DND-41 (cell line): ENCODE data around the gene MAML3.

Source experiments
- ATAC-seq: fragments of 200-7000 bp; cut with Tn5 transposase; 3 replicates; pipeline ENCODE4 v1.9.1; 2021; ENCODE audit warnings: low read depth; ENCODE audit not compliant: insufficient read depth
- DNase-seq: peaks from one replicate; pipeline ENCODE4 v3.0.0-alpha.2; 2020
- H2AFZ ChIP-seq: 2 replicates; pipeline ENCODE4 v1.6.0; 2012; ENCODE audit warnings: low read depth, low read length
- H3K27ac ChIP-seq: 2 replicates; pipeline ENCODE4 v1.5.1; 2012; ENCODE audit warnings: low read length, inconsistent platforms
- H3K27me3 ChIP-seq: fragments of 200-600 bp; sonication (generic); 2 replicates; pipeline ENCODE4 v1.6.0; 2012; ENCODE audit warnings: low read length, mild to moderate bottlenecking, inconsistent platforms; ENCODE audit not compliant: insufficient read depth, poor library complexity
- H3K36me3 ChIP-seq: 2 replicates; pipeline ENCODE4 v1.5.1; 2012; ENCODE audit warnings: low read length, inconsistent platforms; ENCODE audit not compliant: insufficient read depth
- H3K4me1 ChIP-seq: 2 replicates; pipeline ENCODE4 v1.5.1; 2012; ENCODE audit warnings: mild to moderate bottlenecking, low read length; ENCODE audit not compliant: insufficient read depth
- H3K4me2 ChIP-seq: 2 replicates; pipeline ENCODE4 v1.6.0; 2012; ENCODE audit warnings: mild to moderate bottlenecking, moderate library complexity, low read length, inconsistent platforms; ENCODE audit not compliant: insufficient read depth
- H3K4me3 ChIP-seq, 2 experiments: fragments of 200-600 bp in 1 of 2; shearing (Covaris generic) in 1 of 2; 2 replicates each; pipeline ENCODE4 v1.5.1; 2012 to 2016; ENCODE audit warnings: inconsistent platforms in 2 of 2, low read length in 2 of 2, mild to moderate bottlenecking in 2 of 2, low read depth in 1 of 2, moderate library complexity in 1 of 2
- H3K79me2 ChIP-seq: 2 replicates; pipeline ENCODE4 v1.6.0; 2012; ENCODE audit warnings: low read length, inconsistent platforms; ENCODE audit not compliant: insufficient read depth
- H3K9ac ChIP-seq: 2 replicates; pipeline ENCODE4 v1.6.0; 2012; ENCODE audit warnings: low read depth, mild to moderate bottlenecking, inconsistent platforms, low read length, moderate library complexity
- H3K9me3 ChIP-seq: 2 replicates; pipeline ENCODE4 v1.5.1; 2012; ENCODE audit warnings: low read length, moderate library complexity, mild to moderate bottlenecking, inconsistent platforms; ENCODE audit not compliant: insufficient read depth, severe bottlenecking
- H4K20me1 ChIP-seq: 2 replicates; pipeline ENCODE4 v1.6.0; 2012; ENCODE audit warnings: low read length; ENCODE audit not compliant: insufficient read depth
- EZH2 ChIP-seq: IDR thresholded peaks from 3 replicates; pipeline ENCODE4 v1.6.1; 2012; ENCODE audit warnings: borderline replicate concordance, low read depth, mild to moderate bottlenecking, moderate library complexity, low read length, inconsistent platforms; ENCODE audit not compliant: severe bottlenecking
- TF ChIP-seq, protein P1 (sequence below): IDR thresholded peaks from 2 replicates; pipeline ENCODE4 v1.5.1; 2012; ENCODE audit warnings: borderline replicate concordance, low read length, moderate library complexity, mild to moderate bottlenecking; ENCODE audit not compliant: poor library complexity, severe bottlenecking; ENCODE audit errors: extremely low read depth

Gene MAML3

DNA sequence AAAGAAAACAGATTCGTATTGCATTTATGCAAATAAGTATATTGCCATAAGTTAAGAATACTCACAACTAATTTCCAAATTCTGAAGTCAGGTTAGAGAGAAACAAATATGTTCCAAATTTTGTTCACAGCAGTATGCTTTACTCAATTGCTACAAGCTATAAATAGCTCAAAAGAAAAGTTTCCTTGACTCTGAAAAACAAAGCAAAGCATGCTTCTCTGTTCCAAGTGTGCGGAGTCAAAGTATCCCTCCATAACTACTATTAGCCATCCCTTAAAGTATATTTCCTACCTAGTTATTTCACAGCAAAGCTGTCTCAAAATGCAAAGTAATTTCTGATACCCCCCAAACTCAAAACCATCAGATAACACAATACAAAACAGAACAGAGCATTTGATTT is 441.1 kb downstream of the MAML3 start:
- H3K27ac ChIP-seq = no peak overlapping the region
- H3K9me3 ChIP-seq = no peaks in the 10 kb centered on the region
- TF ChIP-seq, protein P1, sequence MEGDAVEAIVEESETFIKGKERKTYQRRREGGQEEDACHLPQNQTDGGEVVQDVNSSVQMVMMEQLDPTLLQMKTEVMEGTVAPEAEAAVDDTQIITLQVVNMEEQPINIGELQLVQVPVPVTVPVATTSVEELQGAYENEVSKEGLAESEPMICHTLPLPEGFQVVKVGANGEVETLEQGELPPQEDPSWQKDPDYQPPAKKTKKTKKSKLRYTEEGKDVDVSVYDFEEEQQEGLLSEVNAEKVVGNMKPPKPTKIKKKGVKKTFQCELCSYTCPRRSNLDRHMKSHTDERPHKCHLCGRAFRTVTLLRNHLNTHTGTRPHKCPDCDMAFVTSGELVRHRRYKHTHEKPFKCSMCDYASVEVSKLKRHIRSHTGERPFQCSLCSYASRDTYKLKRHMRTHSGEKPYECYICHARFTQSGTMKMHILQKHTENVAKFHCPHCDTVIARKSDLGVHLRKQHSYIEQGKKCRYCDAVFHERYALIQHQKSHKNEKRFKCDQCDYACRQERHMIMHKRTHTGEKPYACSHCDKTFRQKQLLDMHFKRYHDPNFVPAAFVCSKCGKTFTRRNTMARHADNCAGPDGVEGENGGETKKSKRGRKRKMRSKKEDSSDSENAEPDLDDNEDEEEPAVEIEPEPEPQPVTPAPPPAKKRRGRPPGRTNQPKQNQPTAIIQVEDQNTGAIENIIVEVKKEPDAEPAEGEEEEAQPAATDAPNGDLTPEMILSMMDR = no peak
- TF ChIP-seq EZH2 = no peak
- no peaks in the 10 kb centered on the region for H3K79me2 ChIP-seq
- H3K4me2 ChIP-seq = no peak overlapping the region
- no peak overlapping the region for H3K4me3 ChIP-seq
- no peaks in the 10 kb centered on the region for H3K4me1 ChIP-seq
- ATAC-seq = no peak
- no peak overlapping the region for H3K9ac ChIP-seq
- no peak overlapping the region for H2AFZ ChIP-seq
- H3K36me3 ChIP-seq = 0 out of 2 replicates have a peak, but pooled peaks cover under 1% of the 10 kb centered on the region
- no peaks in the 10 kb centered on the region for H4K20me1 ChIP-seq
- no peak for DNase-seq
- no peaks in the 10 kb centered on the region for H3K27me3 ChIP-seq

DNA sequence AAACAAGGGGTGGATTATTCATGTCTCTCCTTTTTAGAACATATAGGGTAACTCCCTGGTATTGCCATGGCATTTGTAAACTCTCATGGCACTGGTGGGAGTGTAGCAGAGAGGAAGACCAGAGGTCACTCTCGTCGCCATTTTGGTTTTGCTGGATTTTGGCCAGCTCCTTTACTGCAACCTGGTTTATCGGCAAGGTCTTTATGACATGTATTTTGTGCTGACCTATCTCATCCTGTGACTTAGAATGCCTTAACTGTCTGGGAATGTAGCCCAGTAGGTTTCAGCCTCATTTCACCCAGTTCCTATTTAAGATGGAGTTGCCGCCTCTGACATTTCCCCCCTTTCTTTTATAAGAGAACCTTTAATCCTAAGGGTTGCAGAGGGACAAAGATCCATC is 442.5 kb downstream of the MAML3 start:
- no peak for DNase-seq
- no peak overlapping the region for H3K4me2 ChIP-seq
- H4K20me1 ChIP-seq = no peaks in the 10 kb centered on the region
- no peak overlapping the region for H3K4me3 ChIP-seq
- no peak overlapping the region for H3K9ac ChIP-seq
- no peaks in the 10 kb centered on the region for H3K36me3 ChIP-seq
- no peaks in the 10 kb centered on the region for H3K4me1 ChIP-seq
- no peaks in the 10 kb centered on the region for H3K79me2 ChIP-seq
- TF ChIP-seq, protein P1 = no peak
- TF ChIP-seq EZH2 = no peak
- ATAC-seq = no peak
- no peaks in the 10 kb centered on the region for H3K27me3 ChIP-seq
- H3K9me3 ChIP-seq = no peaks in the 10 kb centered on the region
- no peak overlapping the region for H2AFZ ChIP-seq
- H3K27ac ChIP-seq = no peak overlapping the region

DNA sequence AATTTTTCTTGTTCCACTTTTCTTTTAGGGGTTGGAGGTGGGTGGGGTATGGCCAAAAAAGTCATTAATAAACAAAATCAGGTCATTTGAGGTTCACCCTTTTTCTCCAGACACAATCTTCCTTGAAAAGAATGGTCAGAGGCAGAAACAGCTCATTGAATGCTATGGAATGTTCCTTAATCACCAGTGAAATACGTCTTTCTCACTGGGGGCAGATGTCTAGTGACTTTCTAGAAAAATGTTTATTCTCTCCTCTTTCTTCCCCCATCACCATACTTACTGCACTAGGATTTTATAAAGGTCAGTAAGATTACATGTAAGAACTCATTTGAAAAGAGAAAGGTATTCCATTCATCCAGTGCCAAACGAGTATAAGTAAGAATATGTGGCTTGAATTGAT is 443.9 kb downstream of the MAML3 start:
- ATAC-seq (no peak), DNase-seq (no peak)
- Histone ChIP-seq H3K27ac (no peak overlapping the region), H3K27me3 (no peaks in the 10 kb centered on the region), H3K79me2 (no peaks in the 10 kb centered on the region), H3K4me2 (no peak overlapping the region), H3K4me3 (no peak overlapping the region), H3K36me3 (no peaks in the 10 kb centered on the region), H3K4me1 (no peaks in the 10 kb centered on the region), H2AFZ (no peak overlapping the region), H4K20me1 (no peaks in the 10 kb centered on the region), H3K9me3 (no peaks in the 10 kb centered on the region), H3K9ac (no peak overlapping the region)
- no peak for TF ChIP-seq EZH2
- TF ChIP-seq, protein P1 = no peak

DNA sequence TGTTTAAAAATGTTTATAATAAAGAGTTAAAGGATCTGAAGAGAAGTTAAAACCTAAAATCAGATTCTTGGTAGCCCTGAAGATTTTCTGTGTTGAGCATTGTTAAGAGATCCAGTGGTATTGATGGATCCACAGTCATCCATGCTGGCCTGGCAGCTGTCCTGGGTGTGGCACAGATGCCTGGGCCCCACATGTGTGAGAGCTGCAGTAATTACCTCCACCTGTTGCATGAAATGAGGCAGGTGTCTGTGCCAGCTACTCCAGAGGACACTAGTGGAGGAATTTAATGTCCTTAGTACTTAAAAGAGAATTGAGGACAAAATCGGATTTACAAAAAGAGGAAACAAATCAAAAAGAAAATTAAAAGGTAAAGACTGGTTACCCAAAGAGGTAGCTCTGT is 444.3 kb downstream of the MAML3 start:
- Histone ChIP-seq H4K20me1 (no peaks in the 10 kb centered on the region), H3K4me2 (no peak overlapping the region), H2AFZ (no peak overlapping the region), H3K4me3 (no peak overlapping the region), H3K36me3 (no peaks in the 10 kb centered on the region), H3K79me2 (no peaks in the 10 kb centered on the region), H3K4me1 (no peaks in the 10 kb centered on the region), H3K27me3 (no peaks in the 10 kb centered on the region), H3K9ac (no peak overlapping the region), H3K9me3 (no peaks in the 10 kb centered on the region), H3K27ac (no peak overlapping the region)
- ATAC-seq = no peak
- no peak for DNase-seq
- TF ChIP-seq, protein P1 = no peak
- no peak for TF ChIP-seq EZH2
